Suprapubic skin (tissue), 4 donors: ENCODE measurements around the gene RPS2. TPM values are rescaled to one million over a fixed set of nuclear protein-coding genes. Genes with fewer than 3 reads are reported as not detected.
"Not testable (repeated sequence)": the region's sequence is repeated elsewhere in the genome, so short reads cannot be mapped to it uniquely, and the experiment has no call there.

Experiments used
- DNase-seq, 2 donors: peaks; one replicate each; pipeline ENCODE4 v3.0.0-alpha.2; 2019; ENCODE audit warnings: low spot score in 2 of 2
- H3K27ac ChIP-seq: fragments of 200-600 bp; sonication (generic); one replicate; pipeline ENCODE4 v1.5.1; 2019
- H3K27me3 ChIP-seq: fragments of 200-600 bp; sonication (generic); one replicate; pipeline ENCODE4 v1.5.1; 2019
- H3K36me3 ChIP-seq: fragments of 200-600 bp; sonication (generic); one replicate; pipeline ENCODE4 v1.5.1; 2019
- H3K4me1 ChIP-seq: fragments of 200-600 bp; sonication (generic); one replicate; pipeline ENCODE4 v1.5.1; 2019
- H3K4me3 ChIP-seq: fragments of 200-600 bp; sonication (generic); one replicate; pipeline ENCODE4 v1.5.1; 2019; ENCODE audit warnings: mild to moderate bottlenecking
- H3K9me3 ChIP-seq: fragments of 200-600 bp; sonication (generic); one replicate; pipeline ENCODE4 v1.5.1; 2019
- EP300 ChIP-seq: sonication (generic); formaldehyde crosslinking; IDR thresholded peaks from one replicate; pipeline ENCODE4 v1.6.1; 2017; ENCODE audit warnings: antibody characterized with exemption
- POLR2A ChIP-seq, 2 donors: fragments of 450-650 bp; IDR thresholded peaks; one replicate each; pipeline ENCODE4 v1.6.1; 2017; ENCODE audit warnings: antibody characterized with exemption in 2 of 2, mild to moderate bottlenecking in 2 of 2, moderate library complexity in 2 of 2
- POLR2AphosphoS5 ChIP-seq, 3 donors: sonication (generic); formaldehyde crosslinking; IDR thresholded peaks; one replicate each; pipeline ENCODE4 v1.6.1; 2017; ENCODE audit warnings: antibody characterized with exemption in 3 of 3
- WGBS: methylation state at CpG from one replicate; pipeline ENCODE4 v1.1.5; 2018; 5-methylcytosine and 5-hydroxymethylcytosine counted together
- total RNA-seq, 4 donors: library from RNA; depleted of rRNA; stranded (reverse); fragments of >200 nt; gene quantifications; one replicate each; pipeline ENCODE4 v1.1.0, GENCODE V29; 2016
- TF ChIP-seq, protein P1 (sequence below), 2 donors: fragments of 200-600 bp in 1 of 2; fragments of 450-650 bp in 1 of 2; sonication (generic) in 1 of 2; IDR thresholded peaks; one replicate each; pipeline ENCODE4 v1.5.1; 2016 to 2019; ENCODE audit warnings: antibody characterized with exemption in 2 of 2, mild to moderate bottlenecking in 1 of 2, moderate library complexity in 1 of 2

Gene RPS2
- total RNA-seq, 4 donors from 2014 or later, result 3,268 to 4,213 (median 3,625) TPM

DNA sequence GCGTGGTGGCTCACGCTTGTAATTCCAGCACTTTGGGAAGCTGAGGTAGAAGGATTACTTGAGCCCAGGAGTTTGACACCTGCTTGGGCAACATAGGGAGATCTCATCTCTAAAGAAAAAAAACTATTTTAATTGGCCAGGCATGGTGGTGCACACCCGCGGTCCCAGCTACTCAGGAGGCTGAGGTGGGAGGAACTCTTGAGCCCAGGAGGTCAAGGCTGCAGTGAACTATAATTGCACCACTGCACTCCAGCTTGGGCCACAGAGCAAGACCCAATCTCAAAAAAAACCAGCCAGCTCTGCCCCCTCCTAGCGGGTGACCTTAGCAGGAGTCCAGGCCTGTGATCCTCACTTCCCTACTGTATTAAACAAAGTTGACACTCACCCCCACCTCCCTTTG is 40.5 kb downstream of the RPS2 start:
- Histone ChIP-seq H3K27ac (peak overlapping the region; percentile 8), H3K9me3 (no peaks in the 10 kb centered on the region), H3K27me3 (peaks cover 41% of the 10 kb centered on the region), H3K36me3 (no peaks in the 10 kb centered on the region), H3K4me3 (no peak overlapping the region), H3K4me1 (peaks cover 35% of the 10 kb centered on the region)
- TF ChIP-seq POLR2AphosphoS5 (IDR thresholded peaks at IDR 0.05) (no peak), POLR2A (IDR thresholded peaks at IDR 0.05) (no peak), EP300 (no peak)
- TF ChIP-seq, protein P1, sequence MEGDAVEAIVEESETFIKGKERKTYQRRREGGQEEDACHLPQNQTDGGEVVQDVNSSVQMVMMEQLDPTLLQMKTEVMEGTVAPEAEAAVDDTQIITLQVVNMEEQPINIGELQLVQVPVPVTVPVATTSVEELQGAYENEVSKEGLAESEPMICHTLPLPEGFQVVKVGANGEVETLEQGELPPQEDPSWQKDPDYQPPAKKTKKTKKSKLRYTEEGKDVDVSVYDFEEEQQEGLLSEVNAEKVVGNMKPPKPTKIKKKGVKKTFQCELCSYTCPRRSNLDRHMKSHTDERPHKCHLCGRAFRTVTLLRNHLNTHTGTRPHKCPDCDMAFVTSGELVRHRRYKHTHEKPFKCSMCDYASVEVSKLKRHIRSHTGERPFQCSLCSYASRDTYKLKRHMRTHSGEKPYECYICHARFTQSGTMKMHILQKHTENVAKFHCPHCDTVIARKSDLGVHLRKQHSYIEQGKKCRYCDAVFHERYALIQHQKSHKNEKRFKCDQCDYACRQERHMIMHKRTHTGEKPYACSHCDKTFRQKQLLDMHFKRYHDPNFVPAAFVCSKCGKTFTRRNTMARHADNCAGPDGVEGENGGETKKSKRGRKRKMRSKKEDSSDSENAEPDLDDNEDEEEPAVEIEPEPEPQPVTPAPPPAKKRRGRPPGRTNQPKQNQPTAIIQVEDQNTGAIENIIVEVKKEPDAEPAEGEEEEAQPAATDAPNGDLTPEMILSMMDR (IDR thresholded peaks at IDR 0.05), result no peak
- no peak for DNase-seq
- 71% methylated on average over 5 of the region's 5 CpGs for WGBS

DNA sequence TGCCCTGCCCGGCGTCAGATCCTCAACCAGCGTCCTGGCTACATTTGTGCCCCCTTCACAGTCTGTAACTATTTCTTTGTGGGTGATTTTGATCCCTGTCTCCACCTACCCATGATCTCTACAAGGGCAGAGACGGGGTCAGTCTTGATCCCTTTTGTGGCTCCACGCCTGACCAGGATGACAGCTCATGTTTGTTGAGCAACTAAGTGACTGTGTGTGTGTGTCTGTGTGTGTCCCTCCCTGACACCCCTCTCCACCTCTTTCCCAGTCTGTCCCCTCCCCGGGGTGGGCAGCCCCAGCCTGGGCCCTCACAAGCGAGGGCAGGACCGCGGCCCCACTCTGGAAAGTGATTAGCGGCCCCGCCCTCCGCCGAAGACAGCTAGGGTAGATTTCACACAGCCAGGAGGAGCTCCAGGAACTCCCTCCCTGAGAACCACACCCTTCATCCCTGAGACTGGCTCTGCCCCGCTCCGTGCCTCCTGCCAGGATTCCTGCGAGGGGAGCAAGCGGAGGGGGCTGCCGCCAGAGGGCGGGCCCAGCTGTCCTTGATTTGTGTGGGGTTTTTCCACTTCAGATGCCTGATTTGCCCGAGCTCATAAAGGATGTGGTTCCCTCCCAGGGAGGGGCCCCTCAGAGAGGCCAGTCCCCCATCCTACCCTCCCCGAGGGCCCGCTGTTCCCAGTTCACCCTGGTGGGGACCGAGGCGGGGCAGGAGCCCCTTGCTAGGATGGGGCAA is 41.2 kb downstream of the RPS2 start:
- no peaks in the 10 kb centered on the region for H3K36me3 ChIP-seq
- H3K4me1 ChIP-seq, result peaks cover 36% of the 10 kb centered on the region
- no peak for DNase-seq
- H3K27ac ChIP-seq, result peak overlapping the region; percentile 8
- H3K9me3 ChIP-seq, result no peaks in the 10 kb centered on the region
- no peak for TF ChIP-seq POLR2A (IDR thresholded peaks at IDR 0.05)
- no peak for TF ChIP-seq POLR2AphosphoS5 (IDR thresholded peaks at IDR 0.05)
- TF ChIP-seq, protein P1 (IDR thresholded peaks at IDR 0.05), result peak; percentile 4 to 25
- no peak overlapping the region for H3K4me3 ChIP-seq
- 27% methylated on average over 10 of the region's 24 CpGs for WGBS
- H3K27me3 ChIP-seq, result peaks cover 47% of the 10 kb centered on the region

DNA sequence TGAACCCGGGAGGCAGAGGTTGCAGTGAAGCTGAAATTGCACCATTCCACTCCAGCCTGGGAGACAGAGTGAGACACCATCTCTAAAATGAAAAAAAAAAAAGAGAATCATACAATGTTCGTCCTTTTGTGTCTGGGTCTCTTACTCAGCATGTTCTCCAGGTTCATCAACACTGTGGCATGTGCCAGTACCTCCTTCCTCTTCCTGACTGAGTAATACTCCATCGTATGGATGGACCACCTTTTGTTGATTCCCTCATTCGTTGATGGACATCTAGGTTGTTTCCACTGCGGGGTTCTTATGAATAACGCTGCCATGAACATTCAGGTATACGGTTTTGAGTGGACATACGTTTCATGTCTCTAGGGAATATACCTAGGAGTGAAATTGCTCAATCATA is 42.3 kb downstream of the RPS2 start:
- DNase-seq, result no peak
- no peaks in the 10 kb centered on the region for H3K36me3 ChIP-seq
- WGBS, result 76% methylated on average over 8 of the region's 8 CpGs
- TF ChIP-seq POLR2A (IDR thresholded peaks at IDR 0.05) (no peak), EP300 (no peak), POLR2AphosphoS5 (IDR thresholded peaks at IDR 0.05) (no peak)
- TF ChIP-seq, protein P1 (IDR thresholded peaks at IDR 0.05), result no peak
- no peak overlapping the region for H3K4me3 ChIP-seq
- peaks cover 45% of the 10 kb centered on the region for H3K4me1 ChIP-seq
- no peak overlapping the region for H3K27ac ChIP-seq
- no peaks in the 10 kb centered on the region for H3K9me3 ChIP-seq
- peaks cover 58% of the 10 kb centered on the region for H3K27me3 ChIP-seq

DNA sequence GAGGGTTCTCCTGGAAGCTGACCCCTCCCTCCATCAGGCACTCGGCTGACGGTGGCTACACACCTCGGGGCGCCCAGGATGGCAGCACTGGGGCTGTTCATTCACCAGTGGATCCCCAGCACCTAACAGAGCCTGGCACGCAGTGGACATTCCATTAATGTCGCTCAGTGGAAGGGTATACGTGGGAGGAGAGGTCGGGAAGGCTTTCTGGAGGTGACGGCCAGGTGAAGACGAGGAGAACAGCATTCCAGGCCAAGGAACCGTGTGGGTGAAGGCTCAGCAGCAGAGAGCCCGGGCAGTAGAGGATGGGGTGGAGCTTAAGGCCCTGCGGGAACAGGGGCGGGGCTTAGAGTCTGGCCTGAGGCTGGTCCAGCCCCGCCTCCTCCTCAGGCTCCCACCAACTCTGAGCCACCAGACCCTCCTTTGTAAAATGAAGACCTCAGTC is 43.9 kb downstream of the RPS2 start:
- H3K36me3 ChIP-seq, result no peaks in the 10 kb centered on the region
- H3K27ac ChIP-seq, result no peak overlapping the region
- DNase-seq, result no peak
- peaks cover 74% of the 10 kb centered on the region for H3K27me3 ChIP-seq
- H3K4me1 ChIP-seq, result peaks cover 48% of the 10 kb centered on the region
- H3K4me3 ChIP-seq, result no peak overlapping the region
- 15% methylated on average over 15 of the region's 15 CpGs for WGBS
- no peaks in the 10 kb centered on the region for H3K9me3 ChIP-seq
- TF ChIP-seq EP300, result no peak
- TF ChIP-seq, protein P1 (IDR thresholded peaks at IDR 0.05), result no peak
- TF ChIP-seq POLR2AphosphoS5 (IDR thresholded peaks at IDR 0.05), result no peak
- TF ChIP-seq POLR2A (IDR thresholded peaks at IDR 0.05), result no peak

- not testable (repeated sequence) for DNase-seq, H3K4me3 ChIP-seq, H3K27ac ChIP-seq, H3K9me3 ChIP-seq, H3K36me3 ChIP-seq
- Histone ChIP-seq H3K27me3 (peaks cover 74% of the 10 kb centered on the region), H3K4me1 (peaks cover 52% of the 10 kb centered on the region)
- WGBS, result 66% methylated on average over 20 of the region's 21 CpGs
Observed at GRCh38 chr16:1920122-1920521, 44.5 kb downstream of the RPS2 start.
